Measurements from ENCODE around the gene PLCD4. TPM values are rescaled to one million over a fixed set of nuclear protein-coding genes. Genes with fewer than 3 reads are reported as not detected.

Gene PLCD4
- polyA plus RNA-seq, result 4.0 TPM
- long read RNA-seq, donor 1, result 0 reads
- long read RNA-seq, donor 2, result 0 reads
- long read RNA-seq, donor 3, result 0 reads
- long read RNA-seq, donor 4, result 0 reads
- long read RNA-seq, donor 5, result 0 reads
- long read RNA-seq, donor 6, result 0 reads
- long read RNA-seq, donor 7, result 0 reads
- long read RNA-seq, donor 8, result 0 reads
- long read RNA-seq, donor 9, result 0 reads
- long read RNA-seq, donor 10, result 0 reads
- long read RNA-seq, donor 11, result 0 reads

DNA sequence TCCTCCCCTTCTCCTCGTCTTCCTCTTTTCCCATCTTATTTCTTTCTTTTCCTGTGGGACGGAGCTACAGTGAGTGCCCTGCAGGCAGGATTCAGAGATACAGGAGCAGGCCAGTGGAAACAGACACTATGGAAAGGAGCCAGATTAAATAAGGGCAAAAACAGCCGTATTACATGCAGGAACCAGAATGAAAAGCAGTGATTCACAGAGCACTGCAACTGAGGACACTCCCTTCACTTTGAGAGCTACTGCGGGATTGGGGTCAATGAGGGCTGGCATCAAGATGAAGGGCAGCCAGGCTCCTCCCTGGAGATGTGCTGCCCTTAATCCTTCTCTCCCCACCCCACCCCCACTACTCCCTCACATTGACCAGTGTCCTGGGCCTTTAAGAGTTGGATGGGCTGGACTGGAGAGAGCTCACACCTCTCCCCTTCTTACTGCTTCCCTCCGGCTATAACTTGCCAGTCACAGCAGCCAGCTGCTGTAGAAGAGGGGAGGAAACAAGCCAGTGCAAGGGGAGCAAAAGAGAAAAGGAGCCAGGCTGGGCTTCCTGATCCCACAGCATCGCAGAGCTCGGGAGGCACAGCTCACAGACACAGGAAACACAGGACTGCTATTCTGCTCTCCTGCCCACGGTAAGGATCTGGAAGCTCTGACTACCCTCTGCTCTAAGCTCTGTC, at the start of gene PLCD4:
Gene PLCD4 (plus strand): TSS at position 464 of the 680 bp plus-strand sequence. CDS start 7,841 bp downstream, outside the sequence.
- DNase-seq, result no peak
- H3K4me1 ChIP-seq (ENCODE audit: control insufficient read depth, insufficient read depth, low read length), result no peaks in the 10 kb centered on the region
- WGBS (ENCODE audit: insufficient coverage, low lambda C conversion rate), result 55% methylated on average over 2 of the region's 8 CpGs
- no peaks in the 10 kb centered on the region for H3K36me3 ChIP-seq (ENCODE audit: control insufficient read depth, insufficient read depth, low read length)
- no peak within 1 kb of the TSS for H3K4me3 ChIP-seq (ENCODE audit: low read length)
- H3K27ac ChIP-seq (ENCODE audit: low read length), result peak within 1 kb of the TSS; percentile 15
- H3K9me3 ChIP-seq (ENCODE audit: control insufficient read depth, low read depth, low read length), result no peaks in the 10 kb centered on the region
- H3K27me3 ChIP-seq (ENCODE audit: control insufficient read depth, insufficient read depth, low read length), result peaks cover 2% of the 10 kb centered on the region

DNA sequence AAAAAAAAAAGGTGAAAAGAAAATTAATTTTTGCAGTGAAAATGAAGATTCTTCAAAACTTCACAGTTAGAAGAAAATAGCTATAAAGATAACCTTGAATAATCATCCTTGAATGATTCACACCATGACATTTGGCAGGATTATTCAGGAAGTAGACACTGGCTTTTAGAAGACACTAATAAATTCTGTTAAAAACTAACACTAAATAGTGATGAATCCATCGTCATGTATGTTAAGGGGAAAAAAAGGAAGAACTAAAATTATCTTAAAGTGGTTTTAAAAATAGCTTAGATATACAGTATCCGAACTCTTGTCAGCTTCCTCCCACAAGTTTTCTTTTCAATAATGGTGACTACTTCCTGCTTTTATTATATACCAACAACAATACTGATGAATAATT, 49.8 kb upstream of the PLCD4 start:
- peaks cover 37% of the 10 kb centered on the region for H3K36me3 ChIP-seq (ENCODE audit: control insufficient read depth, insufficient read depth, low read length)
- WGBS (ENCODE audit: insufficient coverage, low lambda C conversion rate), result 89% methylated on average over 1 of the region's 2 CpGs
- H3K4me3 ChIP-seq (ENCODE audit: low read length), result no peak overlapping the region
- no peaks in the 10 kb centered on the region for H3K4me1 ChIP-seq (ENCODE audit: control insufficient read depth, insufficient read depth, low read length)
- no peaks in the 10 kb centered on the region for H3K27me3 ChIP-seq (ENCODE audit: control insufficient read depth, insufficient read depth, low read length)
- H3K9me3 ChIP-seq (ENCODE audit: control insufficient read depth, low read depth, low read length), result no peaks in the 10 kb centered on the region
- H3K27ac ChIP-seq (ENCODE audit: low read length), result no peak overlapping the region
- no peak for DNase-seq

DNA sequence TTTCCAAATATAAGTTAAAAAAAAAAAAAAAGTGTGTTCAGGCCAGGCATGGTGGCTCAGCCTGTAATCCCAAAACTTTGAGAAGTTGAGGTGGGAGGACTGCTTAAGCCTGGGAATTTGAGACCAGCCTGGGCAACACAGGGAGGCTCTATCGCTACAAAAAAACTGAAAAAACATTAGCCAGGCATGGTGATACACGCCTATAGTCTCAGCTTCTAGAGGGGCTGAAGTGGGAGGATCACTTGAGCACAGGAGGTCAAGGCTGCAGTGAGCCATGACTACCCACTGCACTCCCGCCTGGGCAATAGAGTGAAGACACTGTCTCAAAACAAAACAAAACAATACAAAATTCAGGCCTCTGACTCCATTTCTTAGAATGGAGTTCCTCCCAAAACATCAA, 48.7 kb upstream of the PLCD4 start:
- no peak for DNase-seq
- Histone ChIP-seq H3K27ac (ENCODE audit: low read length) (no peak overlapping the region), H3K36me3 (ENCODE audit: control insufficient read depth, insufficient read depth, low read length) (peaks cover 34% of the 10 kb centered on the region), H3K27me3 (ENCODE audit: control insufficient read depth, insufficient read depth, low read length) (no peaks in the 10 kb centered on the region), H3K4me3 (ENCODE audit: low read length) (no peak overlapping the region), H3K4me1 (ENCODE audit: control insufficient read depth, insufficient read depth, low read length) (no peaks in the 10 kb centered on the region), H3K9me3 (ENCODE audit: control insufficient read depth, low read depth, low read length) (no peaks in the 10 kb centered on the region)
- 80% methylated on average over 1 of the region's 3 CpGs for WGBS (ENCODE audit: insufficient coverage, low lambda C conversion rate)

DNA sequence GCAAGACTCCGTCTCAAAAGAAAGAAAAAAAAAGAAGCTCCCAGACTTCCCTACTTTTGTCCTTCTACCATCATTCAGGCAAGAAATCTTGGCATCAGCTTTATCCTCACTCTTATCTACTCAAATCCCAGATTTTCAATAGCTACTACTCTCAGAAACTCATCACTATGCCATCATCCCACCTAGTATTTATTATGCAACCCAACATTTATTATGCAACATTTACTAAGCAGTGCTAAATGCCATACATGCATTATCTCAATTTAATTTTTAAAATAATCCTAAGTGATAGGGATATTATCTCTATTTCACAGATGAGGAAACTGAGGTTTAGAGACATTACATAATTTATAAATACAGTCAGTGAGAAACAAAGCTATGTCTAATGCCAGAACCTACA, 43.6 kb upstream of the PLCD4 start:
- Histone ChIP-seq H3K4me1 (ENCODE audit: control insufficient read depth, insufficient read depth, low read length) (peaks cover 8% of the 10 kb centered on the region), H3K9me3 (ENCODE audit: control insufficient read depth, low read depth, low read length) (no peaks in the 10 kb centered on the region), H3K4me3 (ENCODE audit: low read length) (no peak overlapping the region), H3K27me3 (ENCODE audit: control insufficient read depth, insufficient read depth, low read length) (no peaks in the 10 kb centered on the region), H3K36me3 (ENCODE audit: control insufficient read depth, insufficient read depth, low read length) (peaks cover 20% of the 10 kb centered on the region), H3K27ac (ENCODE audit: low read length) (no peak overlapping the region)
- DNase-seq, result no peak
- WGBS (ENCODE audit: insufficient coverage, low lambda C conversion rate), result no CpG with 5 or more reads among the region's 1 CpG

DNA sequence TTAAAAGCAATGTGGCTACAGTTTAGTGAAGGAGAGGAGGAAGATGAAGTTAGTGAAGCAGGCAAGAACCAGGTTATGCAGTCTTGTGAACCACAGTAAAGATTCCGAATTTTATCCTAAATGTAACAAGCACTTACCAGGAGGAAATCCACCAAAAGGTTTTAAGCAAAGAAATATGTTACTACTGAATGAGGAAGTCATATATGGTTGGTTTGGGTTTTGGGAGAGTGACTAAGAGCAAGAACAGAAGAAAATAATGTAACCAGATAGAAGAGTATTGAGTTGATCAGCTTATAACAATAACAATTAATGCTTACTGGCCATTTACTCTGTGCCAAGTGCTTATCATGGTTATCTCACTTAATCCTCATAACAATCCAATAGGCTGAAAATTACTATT, 41.4 kb upstream of the PLCD4 start:
- no peaks in the 10 kb centered on the region for H3K9me3 ChIP-seq (ENCODE audit: control insufficient read depth, low read depth, low read length)
- no peaks in the 10 kb centered on the region for H3K27me3 ChIP-seq (ENCODE audit: control insufficient read depth, insufficient read depth, low read length)
- WGBS (ENCODE audit: insufficient coverage, low lambda C conversion rate), result 88% methylated on average over 1 of the region's 1 CpG
- peaks cover 9% of the 10 kb centered on the region for H3K36me3 ChIP-seq (ENCODE audit: control insufficient read depth, insufficient read depth, low read length)
- no peak overlapping the region for H3K4me3 ChIP-seq (ENCODE audit: low read length)
- no peak for DNase-seq
- no peak overlapping the region for H3K27ac ChIP-seq (ENCODE audit: low read length)
- peaks cover 14% of the 10 kb centered on the region for H3K4me1 ChIP-seq (ENCODE audit: control insufficient read depth, insufficient read depth, low read length)

DNA sequence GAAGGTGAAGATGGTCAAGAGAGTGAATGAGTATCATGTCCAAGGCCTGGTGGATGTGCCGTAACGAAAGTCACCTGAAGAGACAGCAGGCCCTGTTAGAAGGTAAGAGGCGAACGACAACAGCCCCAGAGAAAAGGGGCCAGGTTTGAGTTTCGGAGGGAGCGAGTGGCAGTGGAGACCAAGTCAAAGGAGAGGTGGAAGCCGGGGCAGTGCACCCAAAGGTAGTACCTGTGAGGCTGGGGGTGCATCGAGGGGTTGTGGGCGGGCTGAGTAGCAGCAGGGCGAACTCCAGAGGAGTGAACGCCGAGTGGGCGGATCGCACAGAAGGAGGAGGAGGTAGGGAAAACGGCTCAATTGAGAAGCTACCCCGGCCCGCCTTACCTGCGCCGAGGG, 39.9 kb upstream of the PLCD4 start:
- DNase-seq, result no peak
- H3K4me1 ChIP-seq (ENCODE audit: control insufficient read depth, insufficient read depth, low read length), result peaks cover 14% of the 10 kb centered on the region
- WGBS (ENCODE audit: insufficient coverage, low lambda C conversion rate), result no CpG with 5 or more reads among the region's 19 CpGs
- H3K4me3 ChIP-seq (ENCODE audit: low read length), result peak overlapping the region; percentile 81
- H3K27ac ChIP-seq (ENCODE audit: low read length), result peak overlapping the region; percentile 89
- no peaks in the 10 kb centered on the region for H3K9me3 ChIP-seq (ENCODE audit: control insufficient read depth, low read depth, low read length)
- no peaks in the 10 kb centered on the region for H3K27me3 ChIP-seq (ENCODE audit: control insufficient read depth, insufficient read depth, low read length)
- H3K36me3 ChIP-seq (ENCODE audit: control insufficient read depth, insufficient read depth, low read length), result peaks cover 11% of the 10 kb centered on the region

DNA sequence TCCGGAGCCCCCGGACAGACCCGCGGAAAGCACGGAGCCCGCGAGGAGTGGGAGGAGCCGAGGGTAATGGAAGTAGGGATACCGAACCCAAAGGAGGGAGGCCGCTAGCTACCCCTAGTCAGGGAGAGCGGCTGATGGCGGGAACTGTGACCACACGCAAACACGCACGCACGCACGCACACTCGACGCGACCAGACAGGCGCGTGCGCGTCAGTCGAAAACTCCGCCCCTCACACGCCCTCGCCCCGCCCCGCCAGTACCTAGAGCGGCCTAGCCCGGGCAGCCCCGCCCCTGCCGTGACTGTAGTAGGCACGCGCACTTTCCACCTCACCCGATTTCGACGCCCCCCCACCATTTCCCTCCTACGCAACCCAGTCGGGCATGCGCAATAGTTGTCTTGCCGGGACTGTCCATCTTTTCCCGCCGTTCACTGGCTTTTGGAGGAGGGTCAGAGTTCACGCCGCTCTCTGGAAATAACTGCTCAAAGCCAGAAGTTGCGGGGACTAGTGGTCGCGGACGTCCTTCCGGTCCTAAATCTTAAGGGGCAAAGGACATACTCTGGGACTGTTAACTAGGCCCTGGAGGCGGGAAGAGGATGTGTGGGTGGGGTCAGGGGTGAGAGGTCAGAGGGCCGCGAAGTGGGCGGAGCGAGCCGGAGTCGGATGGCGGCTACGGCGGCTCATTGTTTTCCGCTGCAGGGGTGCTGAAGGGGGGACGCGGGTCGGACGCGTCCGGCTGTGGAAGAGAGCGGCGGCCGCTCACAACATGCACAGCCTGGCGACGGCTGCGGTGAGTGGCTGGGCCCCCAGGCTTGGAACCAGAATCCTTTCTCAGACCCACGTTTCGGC, 39.3 kb upstream of the PLCD4 start, which contains the start of the genes CNOT9 and USP37:
Gene CNOT9 (plus strand): TSS at position 650 of the 848 bp plus-strand sequence. CDS start 116 bp downstream, at position 766.
Gene USP37 (minus strand): TSS at position 162 of the 848 bp plus-strand sequence. CDS start 9,698 bp downstream, outside the sequence.
- peaks cover 14% of the 10 kb centered on the region for H3K36me3 ChIP-seq (ENCODE audit: control insufficient read depth, insufficient read depth, low read length)
- no CpG with 5 or more reads among the region's 77 CpGs for WGBS (ENCODE audit: insufficient coverage, low lambda C conversion rate)
- peak within 1 kb of the TSS; percentile 81 for H3K4me3 ChIP-seq (ENCODE audit: low read length)
- peaks cover 14% of the 10 kb centered on the region for H3K4me1 ChIP-seq (ENCODE audit: control insufficient read depth, insufficient read depth, low read length)
- DNase-seq, result peak; percentile 98 to 99
- H3K27me3 ChIP-seq (ENCODE audit: control insufficient read depth, insufficient read depth, low read length), result no peaks in the 10 kb centered on the region
- H3K27ac ChIP-seq (ENCODE audit: low read length), result peak within 1 kb of the TSS; percentile 91
- no peaks in the 10 kb centered on the region for H3K9me3 ChIP-seq (ENCODE audit: control insufficient read depth, low read depth, low read length)

DNA sequence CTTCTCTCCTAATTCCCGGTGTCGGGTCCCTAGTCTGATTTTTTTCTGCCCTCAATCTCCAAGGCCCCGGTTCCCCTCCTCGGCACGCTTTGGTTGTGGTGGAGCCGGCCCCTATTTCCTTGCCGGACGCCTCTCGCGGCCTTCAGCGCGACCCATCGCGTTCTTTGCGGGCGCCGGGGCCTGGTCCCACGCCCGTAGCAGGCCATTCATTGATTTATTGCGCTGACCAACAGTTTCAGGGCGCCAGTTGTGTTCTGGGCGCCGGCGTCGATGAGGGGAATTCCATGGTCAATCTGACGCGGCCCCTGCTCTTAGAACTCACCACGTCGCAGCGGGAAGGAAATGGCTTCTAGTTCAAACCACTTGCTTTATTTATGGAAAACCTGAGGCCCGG, 38.7 kb upstream of the PLCD4 start:
- Histone ChIP-seq H3K4me1 (ENCODE audit: control insufficient read depth, insufficient read depth, low read length) (peaks cover 14% of the 10 kb centered on the region), H3K9me3 (ENCODE audit: control insufficient read depth, low read depth, low read length) (no peaks in the 10 kb centered on the region), H3K4me3 (ENCODE audit: low read length) (peak overlapping the region; percentile 79), H3K27me3 (ENCODE audit: control insufficient read depth, insufficient read depth, low read length) (no peaks in the 10 kb centered on the region), H3K27ac (ENCODE audit: low read length) (peak overlapping the region; percentile 91), H3K36me3 (ENCODE audit: control insufficient read depth, insufficient read depth, low read length) (peaks cover 14% of the 10 kb centered on the region)
- WGBS (ENCODE audit: insufficient coverage, low lambda C conversion rate), result no CpG with 5 or more reads among the region's 31 CpGs
- DNase-seq, result peak; percentile 52 to 70

DNA sequence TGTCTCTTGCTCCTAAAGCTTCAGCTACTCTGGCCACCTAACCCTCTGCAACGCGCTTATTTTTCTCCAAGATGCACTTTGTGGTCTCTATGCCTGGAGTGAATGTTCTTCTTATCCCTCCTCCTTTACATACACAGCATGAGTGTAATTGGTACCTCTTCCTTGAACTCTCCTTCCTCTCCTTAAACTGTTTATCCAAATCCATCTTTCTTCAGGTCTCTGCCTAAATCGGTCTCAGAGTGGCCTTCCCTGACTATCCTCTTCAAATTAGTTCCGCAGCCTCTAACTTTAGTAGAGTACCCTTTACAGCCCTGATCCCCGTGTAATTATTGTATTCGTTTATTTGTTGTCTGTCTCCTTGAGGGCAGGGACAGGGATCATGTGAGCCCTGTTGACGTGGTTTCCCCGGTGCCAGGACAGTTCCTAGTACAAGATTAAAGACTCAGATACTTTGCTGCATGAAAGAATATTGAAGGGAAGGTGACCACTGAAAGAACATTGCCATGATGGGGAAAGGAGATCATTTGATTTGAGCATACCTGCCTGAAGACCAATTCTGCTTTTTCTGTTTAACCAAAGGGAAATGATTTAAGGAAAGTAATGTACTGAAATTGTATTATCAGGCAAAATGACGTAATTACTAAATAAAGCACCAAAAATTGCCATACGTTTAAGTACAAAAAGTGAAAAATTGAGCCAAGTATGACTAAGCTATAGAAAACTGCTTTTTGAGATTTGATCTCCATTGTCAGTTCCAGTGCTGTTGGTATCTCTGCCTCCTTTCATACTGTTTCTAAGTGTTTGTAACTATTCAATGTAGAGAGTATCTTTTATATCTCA, 37.8 kb upstream of the PLCD4 start:
- Histone ChIP-seq H3K27me3 (ENCODE audit: control insufficient read depth, insufficient read depth, low read length) (no peaks in the 10 kb centered on the region), H3K36me3 (ENCODE audit: control insufficient read depth, insufficient read depth, low read length) (peaks cover 18% of the 10 kb centered on the region), H3K4me1 (ENCODE audit: control insufficient read depth, insufficient read depth, low read length) (peaks cover 14% of the 10 kb centered on the region), H3K4me3 (ENCODE audit: low read length) (peak overlapping the region; percentile 79), H3K27ac (ENCODE audit: low read length) (peak overlapping the region; percentile 91), H3K9me3 (ENCODE audit: control insufficient read depth, low read depth, low read length) (no peaks in the 10 kb centered on the region)
- 17% methylated on average over 2 of the region's 10 CpGs for WGBS (ENCODE audit: insufficient coverage, low lambda C conversion rate)
- DNase-seq, result peak; percentile 32 to 71
